GM12874 (cell line): ENCODE measurements around the gene GLT8D2.

Experiments
- CTCF ChIP-seq: IDR thresholded peaks from 2 replicates; pipeline ENCODE4 v1.5.1; 2011; ENCODE audit warnings: low read depth, mild to moderate bottlenecking, control low read depth, low read length, moderate library complexity; ENCODE audit not compliant: insufficient read depth

Gene GLT8D2

GRCh38 chr12:103997286-103997900 lies 52.6 kb downstream of the GLT8D2 start:
- no peak for TF ChIP-seq CTCF

- no peak for TF ChIP-seq CTCF
Observed at GRCh38 chr12:103996595-103996994, 53.4 kb downstream of the GLT8D2 start.

GRCh38 chr12:103994235-103994634 lies 55.8 kb downstream of the GLT8D2 start:
- TF ChIP-seq CTCF, result no peak

- TF ChIP-seq CTCF, result no peak
Observed at GRCh38 chr12:103986829-103987228, 63.2 kb downstream of the GLT8D2 start.

- TF ChIP-seq CTCF, result no peak
Observed at GRCh38 chr12:103978384-103978982, 71.5 kb downstream of the GLT8D2 start.

- no peak for TF ChIP-seq CTCF
Observed at GRCh38 chr12:103975368-103975767, 74.6 kb downstream of the GLT8D2 start.

- TF ChIP-seq CTCF, result no peak
Observed at GRCh38 chr12:103973909-103974308, 76.1 kb downstream of the GLT8D2 start.
